Measurements from ENCODE around the gene ZNF205.
"Not testable (repeated sequence)": the region's sequence is repeated elsewhere in the genome, so short reads cannot be mapped to it uniquely, and the experiment has no call there.

DNA sequence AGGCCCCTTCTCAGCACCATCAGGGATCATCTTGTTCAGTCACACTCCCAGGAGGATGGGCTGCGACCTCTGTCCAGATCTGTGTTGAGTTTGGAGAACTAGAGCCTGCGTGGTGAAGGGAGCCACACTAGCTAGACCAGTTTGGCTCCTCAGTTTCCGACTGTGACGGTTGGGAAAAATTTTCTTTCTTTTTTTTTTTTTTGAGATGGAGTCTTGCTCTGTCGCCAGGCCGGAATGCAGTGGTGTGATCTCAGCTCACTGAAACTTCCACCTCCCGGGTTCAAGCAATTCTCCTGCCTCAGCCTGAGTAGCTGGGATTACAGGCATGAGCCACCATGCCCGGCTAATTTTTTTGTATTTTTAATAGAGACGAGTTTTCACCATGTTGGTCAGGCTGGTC, 27.2 kb downstream of the ZNF205 start:
- TF ChIP-seq, protein P1, sequence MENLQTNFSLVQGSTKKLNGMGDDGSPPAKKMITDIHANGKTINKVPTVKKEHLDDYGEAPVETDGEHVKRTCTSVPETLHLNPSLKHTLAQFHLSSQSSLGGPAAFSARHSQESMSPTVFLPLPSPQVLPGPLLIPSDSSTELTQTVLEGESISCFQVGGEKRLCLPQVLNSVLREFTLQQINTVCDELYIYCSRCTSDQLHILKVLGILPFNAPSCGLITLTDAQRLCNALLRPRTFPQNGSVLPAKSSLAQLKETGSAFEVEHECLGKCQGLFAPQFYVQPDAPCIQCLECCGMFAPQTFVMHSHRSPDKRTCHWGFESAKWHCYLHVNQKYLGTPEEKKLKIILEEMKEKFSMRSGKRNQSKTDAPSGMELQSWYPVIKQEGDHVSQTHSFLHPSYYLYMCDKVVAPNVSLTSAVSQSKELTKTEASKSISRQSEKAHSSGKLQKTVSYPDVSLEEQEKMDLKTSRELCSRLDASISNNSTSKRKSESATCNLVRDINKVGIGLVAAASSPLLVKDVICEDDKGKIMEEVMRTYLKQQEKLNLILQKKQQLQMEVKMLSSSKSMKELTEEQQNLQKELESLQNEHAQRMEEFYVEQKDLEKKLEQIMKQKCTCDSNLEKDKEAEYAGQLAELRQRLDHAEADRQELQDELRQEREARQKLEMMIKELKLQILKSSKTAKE (IDR thresholded peaks at IDR 0.05; ENCODE audit: low read depth, poor library complexity, severe bottlenecking): not testable (repeated sequence)
- not testable (repeated sequence) for TF ChIP-seq TCF3 (IDR thresholded peaks at IDR 0.05; ENCODE audit: borderline replicate concordance, insufficient read depth, low read depth, low read length); TCF7 (IDR thresholded peaks at IDR 0.05; ENCODE audit: borderline replicate concordance); POLR2A (IDR thresholded peaks at IDR 0.05; ENCODE audit: low read depth, low read length); POLR2AphosphoS2 (IDR thresholded peaks at IDR 0.05; ENCODE audit: low read depth, low read length); RAD21 (IDR thresholded peaks at IDR 0.05; ENCODE audit: insufficient read depth, low read depth, low read length); SPI1 (IDR thresholded peaks at IDR 0.05; ENCODE audit: borderline replicate concordance, insufficient read depth, low read depth, low read length); BMI1 (IDR thresholded peaks at IDR 0.05; ENCODE audit: borderline replicate concordance); SMC3 (IDR thresholded peaks at IDR 0.05; ENCODE audit: borderline replicate concordance, low read length); PML (IDR thresholded peaks at IDR 0.05; ENCODE audit: low read length); HDAC6 (IDR thresholded peaks at IDR 0.05; ENCODE audit: unreplicated experiment)
- TF ChIP-seq, protein P2, sequence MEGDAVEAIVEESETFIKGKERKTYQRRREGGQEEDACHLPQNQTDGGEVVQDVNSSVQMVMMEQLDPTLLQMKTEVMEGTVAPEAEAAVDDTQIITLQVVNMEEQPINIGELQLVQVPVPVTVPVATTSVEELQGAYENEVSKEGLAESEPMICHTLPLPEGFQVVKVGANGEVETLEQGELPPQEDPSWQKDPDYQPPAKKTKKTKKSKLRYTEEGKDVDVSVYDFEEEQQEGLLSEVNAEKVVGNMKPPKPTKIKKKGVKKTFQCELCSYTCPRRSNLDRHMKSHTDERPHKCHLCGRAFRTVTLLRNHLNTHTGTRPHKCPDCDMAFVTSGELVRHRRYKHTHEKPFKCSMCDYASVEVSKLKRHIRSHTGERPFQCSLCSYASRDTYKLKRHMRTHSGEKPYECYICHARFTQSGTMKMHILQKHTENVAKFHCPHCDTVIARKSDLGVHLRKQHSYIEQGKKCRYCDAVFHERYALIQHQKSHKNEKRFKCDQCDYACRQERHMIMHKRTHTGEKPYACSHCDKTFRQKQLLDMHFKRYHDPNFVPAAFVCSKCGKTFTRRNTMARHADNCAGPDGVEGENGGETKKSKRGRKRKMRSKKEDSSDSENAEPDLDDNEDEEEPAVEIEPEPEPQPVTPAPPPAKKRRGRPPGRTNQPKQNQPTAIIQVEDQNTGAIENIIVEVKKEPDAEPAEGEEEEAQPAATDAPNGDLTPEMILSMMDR (IDR thresholded peaks at IDR 0.05 in 2 of 3, conservative IDR thresholded peaks at IDR 0.05 in 1 of 3; ENCODE audit: control insufficient read depth in 2 of 3, extremely low read depth in 1 of 3, insufficient read depth in 1 of 3, low read depth in 3 of 3, low read length in 3 of 3): not testable (repeated sequence)
- TF ChIP-seq, protein P3, sequence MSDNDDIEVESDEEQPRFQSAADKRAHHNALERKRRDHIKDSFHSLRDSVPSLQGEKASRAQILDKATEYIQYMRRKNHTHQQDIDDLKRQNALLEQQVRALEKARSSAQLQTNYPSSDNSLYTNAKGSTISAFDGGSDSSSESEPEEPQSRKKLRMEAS (IDR thresholded peaks at IDR 0.05; ENCODE audit: low read depth, low read length): not testable (repeated sequence)
- TF ChIP-seq, protein P4, sequence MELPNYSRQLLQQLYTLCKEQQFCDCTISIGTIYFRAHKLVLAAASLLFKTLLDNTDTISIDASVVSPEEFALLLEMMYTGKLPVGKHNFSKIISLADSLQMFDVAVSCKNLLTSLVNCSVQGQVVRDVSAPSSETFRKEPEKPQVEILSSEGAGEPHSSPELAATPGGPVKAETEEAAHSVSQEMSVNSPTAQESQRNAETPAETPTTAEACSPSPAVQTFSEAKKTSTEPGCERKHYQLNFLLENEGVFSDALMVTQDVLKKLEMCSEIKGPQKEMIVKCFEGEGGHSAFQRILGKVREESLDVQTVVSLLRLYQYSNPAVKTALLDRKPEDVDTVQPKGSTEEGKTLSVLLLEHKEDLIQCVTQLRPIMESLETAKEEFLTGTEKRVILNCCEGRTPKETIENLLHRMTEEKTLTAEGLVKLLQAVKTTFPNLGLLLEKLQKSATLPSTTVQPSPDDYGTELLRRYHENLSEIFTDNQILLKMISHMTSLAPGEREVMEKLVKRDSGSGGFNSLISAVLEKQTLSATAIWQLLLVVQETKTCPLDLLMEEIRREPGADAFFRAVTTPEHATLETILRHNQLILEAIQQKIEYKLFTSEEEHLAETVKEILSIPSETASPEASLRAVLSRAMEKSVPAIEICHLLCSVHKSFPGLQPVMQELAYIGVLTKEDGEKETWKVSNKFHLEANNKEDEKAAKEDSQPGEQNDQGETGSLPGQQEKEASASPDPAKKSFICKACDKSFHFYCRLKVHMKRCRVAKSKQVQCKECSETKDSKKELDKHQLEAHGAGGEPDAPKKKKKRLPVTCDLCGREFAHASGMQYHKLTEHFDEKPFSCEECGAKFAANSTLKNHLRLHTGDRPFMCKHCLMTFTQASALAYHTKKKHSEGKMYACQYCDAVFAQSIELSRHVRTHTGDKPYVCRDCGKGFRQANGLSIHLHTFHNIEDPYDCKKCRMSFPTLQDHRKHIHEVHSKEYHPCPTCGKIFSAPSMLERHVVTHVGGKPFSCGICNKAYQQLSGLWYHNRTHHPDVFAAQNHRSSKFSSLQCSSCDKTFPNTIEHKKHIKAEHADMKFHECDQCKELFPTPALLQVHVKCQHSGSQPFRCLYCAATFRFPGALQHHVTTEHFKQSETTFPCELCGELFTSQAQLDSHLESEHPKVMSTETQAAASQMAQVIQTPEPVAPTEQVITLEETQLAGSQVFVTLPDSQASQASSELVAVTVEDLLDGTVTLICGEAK (IDR thresholded peaks at IDR 0.05; ENCODE audit: borderline replicate concordance): not testable (repeated sequence)

Data from GM12878 (cell line).